H1 (cell line): ENCODE measurements around the gene ARV1. TPM values are rescaled to one million over a fixed set of nuclear protein-coding genes. Genes with fewer than 3 reads are reported as not detected.

Experiments used
- ATF2 ChIP-seq: IDR thresholded peaks from 2 replicates; pipeline ENCODE4 v1.6.1; 2012; ENCODE audit warnings: low read length, inconsistent platforms
- ATF3 ChIP-seq: IDR thresholded peaks from 2 replicates; pipeline ENCODE4 v1.6.1; 2011; ENCODE audit warnings: low read depth, mild to moderate bottlenecking, low read length; ENCODE audit not compliant: insufficient read depth
- BCL11A ChIP-seq, 2 experiments: IDR thresholded peaks; one replicate each; pipeline ENCODE4 v1.6.1; 2011; ENCODE audit warnings: low read depth in 2 of 2, low read length in 2 of 2, mild to moderate bottlenecking in 2 of 2
- BRCA1 ChIP-seq: IDR thresholded peaks from 2 replicates; pipeline ENCODE4 v1.6.1; 2012; ENCODE audit warnings: low read depth, low read length, improper control_type of control experiment
- CEBPB ChIP-seq: IDR thresholded peaks from 2 replicates; pipeline ENCODE4 v1.6.1; 2012; ENCODE audit warnings: low read depth, low read length
- CHD1 ChIP-seq: IDR thresholded peaks from 2 replicates; pipeline ENCODE4 v1.6.1; 2012; ENCODE audit warnings: low read depth, low read length, improper control_type of control experiment
- CREB1 ChIP-seq: IDR thresholded peaks from 2 replicates; pipeline ENCODE4 v1.6.1; 2012; ENCODE audit warnings: inconsistent platforms
- CTBP2 ChIP-seq: IDR thresholded peaks from 2 replicates; pipeline ENCODE4 v1.7.0; 2011; ENCODE audit warnings: borderline replicate concordance, mild to moderate bottlenecking, moderate library complexity, mixed read lengths, low read length; ENCODE audit not compliant: insufficient read depth, insufficient read length
- EZH2 ChIP-seq: fragments of 200-600 bp; sonication (generic); IDR thresholded peaks from 2 replicates; pipeline ENCODE4 v1.7.1; 2012; ENCODE audit warnings: low read depth, mild to moderate bottlenecking, moderate library complexity, low read length, inconsistent platforms; ENCODE audit not compliant: severe bottlenecking
- HDAC2 ChIP-seq, 2 experiments: fragments of 300-600 bp in 1 of 2; sonication (generic) in 1 of 2; IDR thresholded peaks; 2 replicates each; pipeline ENCODE4 v1.6.1; 2011 to 2012; ENCODE audit warnings: low read depth in 2 of 2, low read length in 2 of 2, mild to moderate bottlenecking in 2 of 2, moderate library complexity in 2 of 2, borderline replicate concordance in 1 of 2, inconsistent platforms in 1 of 2
- JUN ChIP-seq: IDR thresholded peaks from 2 replicates; pipeline ENCODE4 v1.6.1; 2011; ENCODE audit warnings: low read depth, mild to moderate bottlenecking, improper control_type of control experiment, low read length
- JUND ChIP-seq: IDR thresholded peaks from 2 replicates; pipeline ENCODE4 v1.6.1; 2011; ENCODE audit warnings: mild to moderate bottlenecking, improper control_type of control experiment, low read length
- NRF1 ChIP-seq: IDR thresholded peaks from 2 replicates; pipeline ENCODE4 v1.6.1; 2011; ENCODE audit warnings: mild to moderate bottlenecking, low read depth, low read length, improper control_type of control experiment
- POLR2A ChIP-seq, 2 experiments: IDR thresholded peaks; 1 replicate in 1 of 2; 2 replicates in 1 of 2; pipeline ENCODE4 v1.6.1; 2011; ENCODE audit warnings: low read depth in 2 of 2, low read length in 2 of 2, mild to moderate bottlenecking in 2 of 2; ENCODE audit errors: control extremely low read depth in 1 of 2
- RFX5 ChIP-seq: IDR thresholded peaks from 2 replicates; pipeline ENCODE4 v1.6.1; 2011; ENCODE audit warnings: low read depth, low read length, improper control_type of control experiment, borderline replicate concordance
- RNF2 ChIP-seq: fragments of 200-900, 300-1000 bp; sonication (generic); IDR thresholded peaks from 2 replicates; pipeline ENCODE4 v1.7.1; 2016; ENCODE audit warnings: borderline replicate concordance, low read depth, mild to moderate bottlenecking, antibody characterized with exemption, low read length; ENCODE audit not compliant: poor library complexity, severe bottlenecking; ENCODE audit errors: missing control alignments
- SIN3A ChIP-seq, 2 experiments: IDR thresholded peaks in 1 of 2; conservative IDR thresholded peaks in 1 of 2; 2 replicates each; pipeline ENCODE4 v1.6.1; 2011 to 2012; ENCODE audit warnings: low read length in 2 of 2, improper control_type of control experiment in 1 of 2, low read depth in 1 of 2, mild to moderate bottlenecking in 1 of 2
- SIRT6 ChIP-seq: IDR thresholded peaks from one replicate; pipeline ENCODE4 v1.7.1; 2012; ENCODE audit warnings: low read length, inconsistent platforms
- SIX5 ChIP-seq: IDR thresholded peaks from 2 replicates; pipeline ENCODE4 v1.6.1; 2011; ENCODE audit warnings: mild to moderate bottlenecking, low read depth, low read length
- ZNF274 ChIP-seq: IDR thresholded peaks from 2 replicates; pipeline ENCODE4 v1.7.0; 2012; ENCODE audit warnings: low read length, borderline replicate concordance; ENCODE audit errors: extremely low read depth
- polyA plus RNA-seq, 7 experiments: library from polyadenylated mRNA; depleted of rRNA in 3 of 7; stranded (reverse) in 5 of 7; unstranded in 2 of 7; fragments of >200 nt in 5 of 7; fragments of 200-250 nt in 2 of 7; gene quantifications; 1 replicate in 5 of 7; 2 replicates in 1 of 7; 4 replicates in 1 of 7; pipeline versions ENCODE4 v1.2.1 to v1.2.3, GENCODE V29; 2011 to 2013; ENCODE audit warnings: missing spikeins in 2 of 7, mixed read lengths in 2 of 7
- total RNA-seq: library from RNA; stranded (reverse); fragmentation: NEBNext Ultra II Directional; extraction: Animal tissue kit (Norgen Biotek cat#: 25700); gene quantifications from 2 replicates; pipeline ENCODE4 v1.2.1, GENCODE V29; 2021
- TF ChIP-seq, protein P1 (sequence below): IDR thresholded peaks from 2 replicates; pipeline ENCODE4 v1.6.1; 2012; ENCODE audit warnings: inconsistent platforms

ARV1 gene
- total and polyA plus RNA-seq, 2 of the 8 experiments (the other 6 are each of a cell fraction or from before 2014, with no cell fraction given): 13.1 to 13.4 TPM

GRCh38 chr1:230978491-230979388 lies at the start of gene ARV1, which contains the start of gene TTC13 (continued):
- TF ChIP-seq ATF3: no peak
- TF ChIP-seq SIRT6: no peak
- no peak for TF ChIP-seq JUND
- no peak for TF ChIP-seq ATF2
- peak; percentile 65 to 70; a peak in 2 of 4 replicates for TF ChIP-seq SIN3A (conservative IDR thresholded peaks at IDR 0.05 in 1 of 2, IDR thresholded peaks at IDR 0.05 in 1 of 2; ENCODE audit: low read depth in 1 of 2, low read length in 2 of 2)
- TF ChIP-seq CEBPB: no peak
- no peak for TF ChIP-seq RFX5
- peak; percentile 88 for TF ChIP-seq SIX5
- TF ChIP-seq ZNF274: no peak
- TF ChIP-seq RNF2: no peak
- no peak for TF ChIP-seq BRCA1
- no peak for TF ChIP-seq CTBP2
- peak; percentile 89 for TF ChIP-seq CREB1
- TF ChIP-seq CHD1: no peak
- TF ChIP-seq, protein P1, sequence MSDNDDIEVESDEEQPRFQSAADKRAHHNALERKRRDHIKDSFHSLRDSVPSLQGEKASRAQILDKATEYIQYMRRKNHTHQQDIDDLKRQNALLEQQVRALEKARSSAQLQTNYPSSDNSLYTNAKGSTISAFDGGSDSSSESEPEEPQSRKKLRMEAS: peak; percentile 77
- TF ChIP-seq NRF1: peak; percentile 75
- TF ChIP-seq BCL11A (IDR thresholded peaks at IDR 0.05; ENCODE audit: low read depth in 2 of 2, low read length in 2 of 2): no peak
- peak in 1 of 2 experiments; percentile 56; a peak in 1 of 3 replicates for TF ChIP-seq POLR2A (IDR thresholded peaks at IDR 0.05; ENCODE audit: control extremely low read depth in 1 of 2, low read depth in 2 of 2, low read length in 2 of 2)
- no peak for TF ChIP-seq JUN
- TF ChIP-seq EZH2: no peak
- peak; percentile 77 to 88; a peak in 2 of 4 replicates for TF ChIP-seq HDAC2 (IDR thresholded peaks at IDR 0.05; ENCODE audit: borderline replicate concordance in 1 of 2, low read depth in 2 of 2, low read length in 2 of 2)
